Fibroblast of villous mesenchyme (primary cell): ENCODE results near the gene CD46. TPM values are rescaled to one million over a fixed set of nuclear protein-coding genes. Genes with fewer than 3 reads are reported as not detected.
"Not testable (repeated sequence)": the region's sequence is repeated elsewhere in the genome, so short reads cannot be mapped to it uniquely, and the experiment has no call there.

Experiments used
- DNase-seq: peaks from one replicate; pipeline ENCODE4 v3.0.0-alpha.2; 2010; ENCODE audit warnings: low read depth
- H3K4me3 ChIP-seq: 2 replicates; pipeline ENCODE4 v1.5.1; 2011; ENCODE audit warnings: low read depth, mild to moderate bottlenecking, low read length
- CTCF ChIP-seq: IDR thresholded peaks from 2 replicates; pipeline ENCODE4 v1.5.1; 2012; ENCODE audit warnings: low read depth, mild to moderate bottlenecking, low read length; ENCODE audit not compliant: insufficient read depth
- total RNA-seq: library from RNA; depleted of rRNA; stranded (reverse); fragments of >200 nt; gene quantifications from 2 replicates; pipeline ENCODE4 v1.2.3, GENCODE V29; 2012

The CD46 gene
- 107 and 153 TPM in 2 replicates for total RNA-seq

- no peak for TF ChIP-seq CTCF
- DNase-seq: peak; percentile 91
- H3K4me3 ChIP-seq: peak within 1 kb of the TSS; percentile 95
These were observed at the start of gene CD46 for GRCh38 chr1:207751790-207752455. Gene CD46, plus strand, starts transcription at chr1:207752054. Its CDS starts 159 bp downstream, at chr1:207752213.

GRCh38 chr1:207702317-207702716 lies 49.5 kb upstream of the CD46 start:
- no peak for TF ChIP-seq CTCF
- peak; percentile 10 for DNase-seq
- H3K4me3 ChIP-seq: no peak overlapping the region

- H3K4me3 ChIP-seq: no peak overlapping the region
- no peak for DNase-seq
- no peak for TF ChIP-seq CTCF
These were observed 48.1 kb upstream of the CD46 start for GRCh38 chr1:207703712-207704111.

- DNase-seq, H3K4me3 ChIP-seq: not testable (repeated sequence)
These were observed 43.9 kb upstream of the CD46 start for GRCh38 chr1:207708004-207708403.

- H3K4me3 ChIP-seq: no peak overlapping the region
- peak; percentile 9 for TF ChIP-seq CTCF
- DNase-seq: peak; percentile 22
These were observed 40.6 kb upstream of the CD46 start for GRCh38 chr1:207711285-207711684.

- not testable (repeated sequence) for DNase-seq, H3K4me3 ChIP-seq
These were observed 39.2 kb upstream of the CD46 start for GRCh38 chr1:207712701-207713100.

GRCh38 chr1:207713529-207713928 lies 38.3 kb upstream of the CD46 start:
- TF ChIP-seq CTCF: peak; percentile 3
- no peak overlapping the region for H3K4me3 ChIP-seq
- DNase-seq: no peak

GRCh38 chr1:207719234-207719633 lies 32.6 kb upstream of the CD46 start:
- TF ChIP-seq CTCF: no peak
- DNase-seq: no peak
- H3K4me3 ChIP-seq: no peak overlapping the region

GRCh38 chr1:207728200-207728858 lies 23.5 kb upstream of the CD46 start:
- H3K4me3 ChIP-seq, DNase-seq: not testable (repeated sequence)

- not testable (repeated sequence) for H3K4me3 ChIP-seq, DNase-seq
These were observed 14.2 kb upstream of the CD46 start for GRCh38 chr1:207737503-207738157.

- DNase-seq: peak; percentile 16
- H3K4me3 ChIP-seq: not testable (repeated sequence)
These were observed 13.6 kb upstream of the CD46 start for GRCh38 chr1:207738158-207738659.
